HEK293T (cell line): Measurements from ENCODE around the gene LNX1.

Experiments
- BHLHE40 ChIP-seq: fragments of 450-650 bp; IDR thresholded peaks from 2 replicates; pipeline ENCODE4 v1.6.1; 2016; ENCODE audit warnings: mild to moderate bottlenecking, moderate library complexity, borderline replicate concordance
- FOXA1 ChIP-seq: fragments of 450-650 bp; IDR thresholded peaks from 2 replicates; pipeline ENCODE4 v1.6.1; 2016; ENCODE audit warnings: mild to moderate bottlenecking
- FOXK2 ChIP-seq: fragments of 450-650 bp; IDR thresholded peaks from 2 replicates; pipeline ENCODE4 v1.6.1; 2016; ENCODE audit warnings: mild to moderate bottlenecking
- FOXM1 ChIP-seq: fragments of 450-650 bp; IDR thresholded peaks from 2 replicates; pipeline ENCODE4 v1.6.1; 2017; ENCODE audit warnings: mild to moderate bottlenecking, borderline replicate concordance
- TARDBP ChIP-seq: fragments of 450-650 bp; IDR thresholded peaks from 2 replicates; pipeline ENCODE4 v1.6.1; 2016

DNA sequence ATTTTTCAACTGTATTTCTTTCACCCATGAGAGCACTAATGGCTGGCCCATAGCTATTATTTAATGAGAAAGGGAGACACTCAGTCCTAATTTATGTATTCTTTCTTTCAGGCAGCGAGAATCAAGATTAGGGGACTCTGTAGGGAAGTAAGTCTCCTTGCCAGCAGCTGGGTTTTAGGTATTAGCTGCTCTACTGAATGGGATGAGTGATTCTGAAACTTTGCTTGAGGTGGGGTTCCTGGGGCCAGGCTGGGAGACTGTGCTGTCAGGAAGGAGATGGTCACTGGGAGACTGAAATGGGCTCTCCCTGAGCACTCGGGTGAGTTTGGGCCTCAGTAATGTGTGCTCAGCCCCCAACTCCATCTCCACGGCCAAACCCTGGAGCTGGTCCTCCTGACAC, 78.7 kb downstream of the LNX1 start:
- TF ChIP-seq FOXA1 (no peak), BHLHE40 (no peak), TARDBP (no peak), FOXK2 (no peak), FOXM1 (no peak)
